Measurements from ENCODE around the gene TMEM218. TPM values are rescaled to one million over a fixed set of nuclear protein-coding genes. Genes with fewer than 3 reads are reported as not detected.
"Not testable (repeated sequence)": the region's sequence is repeated elsewhere in the genome, so short reads cannot be mapped to it uniquely, and the experiment has no call there.

TMEM218 gene
- total RNA-seq, 2 donors from 2014 or later = 10.9 to 12.8 TPM

DNA sequence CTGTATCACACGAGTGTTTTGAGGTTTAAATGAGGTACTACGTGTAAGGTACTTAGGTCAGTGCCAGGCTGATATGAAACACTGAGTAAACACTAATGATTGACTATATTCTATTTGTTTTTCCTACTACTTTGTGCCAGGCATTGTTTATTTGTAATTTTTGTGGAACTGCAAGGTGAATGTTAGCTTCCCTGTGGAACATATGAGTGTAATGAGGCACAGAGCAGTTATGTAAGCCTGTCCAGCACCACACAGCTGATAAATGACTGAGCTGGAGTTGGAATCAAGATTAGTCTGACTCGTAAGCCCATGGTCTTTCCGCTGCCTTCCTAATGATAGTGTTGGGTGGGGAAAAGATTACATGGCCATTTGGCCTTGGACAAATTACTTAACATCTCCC is 42.4 kb downstream of the TMEM218 start:
- DNase-seq = no peak
- intact Hi-C loops (cut with DNase I) = no loop called here
- peak in 1 of 2 donors; percentile 6 for ATAC-seq

DNA sequence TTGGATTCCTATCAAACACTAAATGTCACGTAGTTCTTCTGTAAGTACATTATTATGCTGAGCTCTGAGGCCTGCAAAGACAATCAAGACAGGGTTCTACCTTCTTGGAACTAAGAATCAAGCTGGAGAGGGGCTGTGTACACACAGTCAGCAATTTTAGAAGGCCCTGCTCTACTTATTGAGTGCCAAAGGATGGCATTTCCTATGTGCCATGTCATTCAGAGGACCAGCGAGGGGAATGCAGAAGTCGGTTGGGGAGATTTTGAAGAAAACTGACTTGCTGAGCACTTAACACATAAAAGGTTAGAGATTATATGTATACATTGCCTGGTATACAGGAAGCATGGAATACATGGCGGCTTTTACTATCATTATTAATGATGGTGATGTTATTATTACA is 43.1 kb downstream of the TMEM218 start:
- intact Hi-C loops (cut with DNase I) = no loop called here
- DNase-seq = no peak
- no peak for ATAC-seq

- DNase-seq (no peak), ATAC-seq (no peak)
- intact Hi-C loops (cut with DNase I) = no loop called here
These were observed 47.4 kb downstream of the TMEM218 start for GRCh38 chr11:125064070-125064469.

- intact Hi-C loops (cut with DNase I) = no loop called here
- ATAC-seq (peak; percentile 13 to 21), DNase-seq (no peak)
These were observed 47.9 kb downstream of the TMEM218 start for GRCh38 chr11:125063429-125064043.

- ATAC-seq = peak; percentile 93 to 96
- intact Hi-C loops (cut with DNase I) = no loop called here
- DNase-seq = peak; percentile 82
These were observed 48.4 kb downstream of the TMEM218 start, which contains the start of gene SLC37A2 for GRCh38 chr11:125062931-125063428. Gene SLC37A2, plus strand, starts transcription at chr11:125063305. Its CDS starts 63 bp downstream, at chr11:125063368.

DNA sequence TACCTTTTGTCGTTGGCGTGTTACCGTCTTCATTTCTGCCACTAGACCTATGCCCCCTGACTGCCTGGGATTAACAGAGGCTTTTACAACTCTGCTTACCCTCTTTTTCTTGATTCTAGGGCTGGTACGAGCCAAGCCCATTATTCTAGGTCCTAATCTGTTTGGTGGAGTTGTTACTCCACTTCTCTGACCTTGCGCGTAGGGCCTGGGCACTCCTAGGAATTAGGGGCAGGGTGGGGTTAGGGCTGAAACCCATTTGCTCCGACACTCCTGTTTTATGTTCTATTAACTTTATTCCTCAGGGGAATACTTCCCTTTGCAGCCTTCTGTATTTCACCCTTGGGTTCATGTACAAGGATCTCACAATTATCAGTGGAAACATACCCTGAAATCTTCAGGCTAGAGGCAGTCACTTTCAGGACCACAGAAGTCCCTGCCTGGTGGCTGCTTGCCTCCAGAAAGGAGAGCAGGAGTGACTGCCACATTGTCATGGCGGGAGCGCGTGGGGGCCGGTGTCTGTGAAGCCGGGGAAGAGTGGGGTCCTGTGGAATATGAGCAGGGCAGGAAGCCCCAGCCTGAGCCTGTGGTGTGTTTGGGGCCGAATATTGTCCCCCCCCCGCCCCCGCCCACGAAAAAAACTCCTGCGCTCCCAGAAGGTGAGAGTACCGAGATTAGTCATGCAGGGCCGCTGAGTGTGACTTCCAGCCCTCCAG is 49.1 kb downstream of the TMEM218 start:
- ATAC-seq (peak; percentile 16 to 29), DNase-seq (no peak)
- intact Hi-C loops (cut with DNase I) = no loop called here

- intact Hi-C loops (cut with DNase I) = no loop called here
- DNase-seq (no peak), ATAC-seq (no peak)
These were observed 50.1 kb downstream of the TMEM218 start for GRCh38 chr11:125061281-125061680.

DNA sequence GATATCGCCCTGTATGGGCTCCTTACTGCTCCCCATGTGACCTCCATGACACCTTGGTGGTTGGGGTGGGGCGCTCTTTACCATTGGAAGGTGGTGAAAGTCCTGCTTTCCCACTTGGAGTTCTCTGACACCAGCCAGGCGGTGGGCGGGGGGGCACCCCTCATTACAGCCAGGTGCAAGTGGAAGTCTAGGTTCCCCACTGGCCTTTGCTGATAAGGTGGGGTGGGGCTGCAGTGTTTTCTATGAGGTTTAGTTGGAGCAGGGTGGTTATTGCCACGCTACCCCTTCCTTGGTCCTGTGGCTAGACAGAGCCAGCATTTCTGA is 53.8 kb downstream of the TMEM218 start:
- DNase-seq (no peak), ATAC-seq (no peak)
- intact Hi-C loops (cut with DNase I) = no loop called here

- DNase-seq (no peak), ATAC-seq (no peak)
- intact Hi-C loops (cut with DNase I) = no loop called here
These were observed 54.3 kb downstream of the TMEM218 start for GRCh38 chr11:125056931-125057692.

- intact Hi-C loops (cut with DNase I) = not testable (repeated sequence)
These were observed 55.3 kb downstream of the TMEM218 start for GRCh38 chr11:125056111-125056510.

DNA sequence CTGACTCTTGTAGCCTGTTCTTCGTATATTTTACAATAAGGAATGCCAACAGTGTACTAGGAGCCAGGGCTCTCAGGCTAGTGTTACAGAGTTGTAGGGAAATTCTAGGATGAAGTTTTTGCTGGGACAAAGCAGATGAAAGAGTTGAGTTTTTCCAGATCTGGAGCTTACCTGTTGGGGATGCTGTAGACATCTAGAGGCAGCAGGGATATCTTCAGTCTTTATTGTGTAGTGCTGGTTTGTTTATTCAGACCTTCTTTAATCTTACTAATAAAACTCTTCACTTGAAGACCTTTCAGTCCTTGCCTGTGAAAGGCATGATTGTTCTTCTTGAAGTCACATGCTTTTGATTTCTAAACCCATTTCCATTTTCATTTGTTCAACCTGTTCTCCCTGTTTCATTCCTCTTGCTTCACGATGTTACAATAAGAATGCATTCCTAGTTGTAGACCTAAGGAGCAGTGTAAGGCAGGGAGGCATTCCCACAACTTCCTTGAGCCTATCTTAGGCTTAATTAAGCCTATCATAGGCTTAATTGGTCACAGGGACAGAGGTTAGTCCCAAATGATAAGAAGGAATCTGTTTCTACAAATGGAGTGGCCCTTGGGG is 56.2 kb downstream of the TMEM218 start:
- DNase-seq (no peak), ATAC-seq (no peak)
- intact Hi-C loops (cut with DNase I) = no loop called here

More at GRCh38 chr11:125056111-125056510, 55.3 kb downstream of the TMEM218 start:
- not testable (repeated sequence) for DNase-seq, ATAC-seq

- no peak for ATAC-seq
- intact Hi-C loops (cut with DNase I) = no loop called here
- DNase-seq = no peak
These were observed 58.3 kb downstream of the TMEM218 start for GRCh38 chr11:125053167-125053566.

DNA sequence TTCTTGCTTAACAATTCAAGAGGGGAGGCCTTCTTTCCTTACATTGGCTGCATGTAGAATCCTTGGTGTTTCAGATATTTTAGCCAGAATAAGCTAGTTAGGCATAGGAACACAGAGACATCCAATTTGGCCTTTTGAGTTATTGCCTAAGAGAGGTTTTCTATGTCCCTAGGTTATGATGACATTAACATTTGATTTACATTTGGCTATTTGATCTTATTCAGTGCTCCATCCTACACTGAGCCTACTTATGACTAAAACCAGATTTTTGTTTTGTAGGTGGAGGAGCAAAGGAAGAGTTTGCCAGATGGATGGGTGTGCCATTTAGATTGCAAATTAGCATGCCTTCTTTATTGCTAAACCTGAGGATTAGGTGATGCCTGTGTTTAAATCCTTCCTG is 59.4 kb downstream of the TMEM218 start:
- DNase-seq (no peak), ATAC-seq (no peak)
- intact Hi-C loops (cut with DNase I) = no loop called here

DNA sequence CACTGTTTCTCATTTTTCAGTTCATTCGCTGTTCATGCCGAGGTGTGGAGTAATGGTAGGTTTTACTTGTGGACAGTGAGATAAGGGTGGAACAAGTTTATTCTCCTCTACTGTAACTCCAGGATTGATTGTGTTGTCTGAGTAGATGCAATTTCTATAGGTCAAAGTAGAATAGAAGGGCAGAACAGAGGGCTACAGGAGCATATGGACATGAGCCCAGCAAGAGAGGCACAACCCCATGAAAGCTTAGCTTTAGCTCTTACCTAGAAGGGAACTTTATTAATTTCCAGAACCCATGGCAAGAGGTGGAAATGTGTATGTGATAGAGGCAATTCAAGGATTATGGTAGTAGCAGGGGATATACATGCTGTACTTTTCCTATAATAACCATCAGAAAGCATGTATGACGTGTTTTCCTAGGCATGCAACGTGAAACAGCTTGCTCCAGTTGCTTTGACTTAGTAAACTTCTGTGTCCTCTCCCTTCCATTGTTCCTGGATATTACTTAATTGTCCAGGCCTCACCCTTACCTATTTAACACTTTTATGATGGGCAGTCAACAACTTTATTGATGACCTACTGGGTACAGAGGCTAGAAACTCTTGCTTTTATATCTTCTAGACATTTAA is 62.1 kb downstream of the TMEM218 start:
- intact Hi-C loops (cut with DNase I) = no loop called here
- DNase-seq = no peak
- ATAC-seq = no peak

Other genes with a start within 250 kb of the TMEM218 start
- 10 to 100 TPM; 11.1 to 11.5 TPM for gene ROBO3, start 246.2 kb downstream of the TMEM218 start, total RNA-seq
- 10 to 100 TPM; 18.9 to 43.3 TPM for gene ROBO4, start 213.8 kb downstream of the TMEM218 start, total RNA-seq
- gene HEPN1, start 192.4 kb downstream of the TMEM218 start, total RNA-seq = not detected
- gene HEPACAM, start 175.6 kb downstream of the TMEM218 start, total RNA-seq = 1 to 10 TPM; 4.6 to 5.4 TPM
- gene CCDC15, start 157.4 kb downstream of the TMEM218 start, total RNA-seq = under 1 TPM; 0.31 to 0.82 TPM
- gene SLC37A2, start 48.3 kb downstream of the TMEM218 start, total RNA-seq = 1 to 10 TPM; 6.0 to 8.9 TPM
- 10 to 100 TPM; 13.8 to 14.4 TPM for gene PKNOX2, start 53.1 kb upstream of the TMEM218 start, total RNA-seq

Data from left cardiac atrium (tissue), 4 donors.